ENCODE results near the gene PCSK9. TPM values are rescaled to one million over a fixed set of nuclear protein-coding genes. Genes with fewer than 3 reads are reported as not detected.

Gene PCSK9
- not detected for total RNA-seq
- not detected for polyA plus RNA-seq (2013, experiment 1 of 2)
- polyA plus RNA-seq (2013, experiment 2 of 2), result 0.10 TPM
- total RNA-seq, result 0 to 0.12 (median 0) reads per million in 172 experiments

GRCh38 chr1:55039342-55040082 lies at the start of gene PCSK9:
PCSK9 (plus strand) TSS chr1:55039548; CDS start chr1:55039838, 290 bp downstream.
- H3K36me3 ChIP-seq (ENCODE audit: insufficient read depth, low read length), result no peaks in the 10 kb centered on the region
- intact Hi-C loops (cut with DNase I, micrococcal nuclease), result no loop called here
- CTCF ChIA-PET, result no interaction called here

GRCh38 chr1:54989968-54990810 lies 49.2 kb upstream of the PCSK9 start:
- DNase-seq, result no peak
- H3K9me3 ChIP-seq (ENCODE audit: control insufficient read depth in 1 of 2, insufficient read depth in 1 of 2, low read length in 2 of 2), result no peaks in the 10 kb centered on the region
- no peaks in the 10 kb centered on the region for H3K9me3 Mint-ChIP-seq
- H3K36me3 Mint-ChIP-seq (ENCODE audit: low read depth), result no peaks in the 10 kb centered on the region
- H3K27ac Mint-ChIP-seq, result no peak overlapping the region
- no peak overlapping the region for H3K27ac ChIP-seq (ENCODE audit: low read depth in 1 of 2, low read length in 2 of 2)
- H3K36me3 ChIP-seq (ENCODE audit: insufficient read depth, low read length), result no peaks in the 10 kb centered on the region
- TF ChIP-seq CTCF (IDR thresholded peaks at IDR 0.05), result no peak
- ChIA-PET CTCF (no interaction called here), POLR2A (no interaction called here)
- ATAC-seq (ENCODE audit: poor library complexity), result no peak
- no peaks in the 10 kb centered on the region for H3K27me3 ChIP-seq (ENCODE audit: control insufficient read depth in 1 of 2, insufficient read depth in 2 of 2, low read length in 2 of 2)
- H3K4me1 ChIP-seq (ENCODE audit: insufficient read depth, low read length), result no peaks in the 10 kb centered on the region
- intact Hi-C loops (cut with DNase I, micrococcal nuclease), result loop anchor here in 1 of 2 experiments (10.0 kb wide), 1 partner anchor 925 kb away; no protein-coding TSS in a partner anchor
- H3K4me3 ChIP-seq (ENCODE audit: low read length), result no peak overlapping the region
- H3K4me3 Mint-ChIP-seq, result no peak overlapping the region
- peaks cover 4% of the 10 kb centered on the region for H3K4me1 Mint-ChIP-seq (ENCODE audit: low read depth)
- peaks cover 4% of the 10 kb centered on the region for H3K27me3 Mint-ChIP-seq

More at GRCh38 chr1:55039342-55040082, at the start of gene PCSK9:
- Histone ChIP-seq H3K4me3 (ENCODE audit: low read length) (no peak within 1 kb of the TSS), H3K9me3 (ENCODE audit: control insufficient read depth in 1 of 2, insufficient read depth in 1 of 2, low read length in 2 of 2) (peaks cover 0 to 11% of the 10 kb centered on the region in 2 experiments), H3K27me3 (ENCODE audit: control insufficient read depth in 1 of 2, insufficient read depth in 2 of 2, low read length in 2 of 2) (peaks cover 26 to 61% of the 10 kb centered on the region in 2 experiments), H3K4me1 (ENCODE audit: insufficient read depth, low read length) (no peaks in the 10 kb centered on the region), H3K27ac (ENCODE audit: low read depth in 1 of 2, low read length in 2 of 2) (no peak within 1 kb of the TSS)
- H3K27me3 Mint-ChIP-seq, result peaks cover 81% of the 10 kb centered on the region
- POLR2A ChIA-PET, result no interaction called here
- no peak for TF ChIP-seq CTCF (IDR thresholded peaks at IDR 0.05)
- H3K4me1 Mint-ChIP-seq (ENCODE audit: low read depth), result no peaks in the 10 kb centered on the region
- ATAC-seq (ENCODE audit: poor library complexity) (no peak), DNase-seq (no peak)
- no peaks in the 10 kb centered on the region for H3K36me3 Mint-ChIP-seq (ENCODE audit: low read depth)
- H3K27ac Mint-ChIP-seq, result no peak within 1 kb of the TSS
- H3K4me3 Mint-ChIP-seq, result no peak within 1 kb of the TSS
- no peaks in the 10 kb centered on the region for H3K9me3 Mint-ChIP-seq

GRCh38 chr1:54990916-54991315 lies 48.4 kb upstream of the PCSK9 start:
- TF ChIP-seq CTCF (IDR thresholded peaks at IDR 0.05), result no peak
- no peak for DNase-seq
- intact Hi-C loops (cut with DNase I, micrococcal nuclease), result loop anchor here in 1 of 2 experiments (10.0 kb wide), 1 partner anchor 926 kb away; no protein-coding TSS in a partner anchor
- peaks cover 12% of the 10 kb centered on the region for H3K27me3 Mint-ChIP-seq
- no peak overlapping the region for H3K4me3 Mint-ChIP-seq
- ChIA-PET CTCF (no interaction called here), POLR2A (no interaction called here)
- H3K4me1 Mint-ChIP-seq (ENCODE audit: low read depth), result peaks cover 11% of the 10 kb centered on the region
- Histone ChIP-seq H3K4me1 (ENCODE audit: insufficient read depth, low read length) (peaks cover 7% of the 10 kb centered on the region), H3K27ac (ENCODE audit: low read depth in 1 of 2, low read length in 2 of 2) (no peak overlapping the region), H3K9me3 (ENCODE audit: control insufficient read depth in 1 of 2, insufficient read depth in 1 of 2, low read length in 2 of 2) (peaks cover 0 to under 1% of the 10 kb centered on the region in 2 experiments), H3K36me3 (ENCODE audit: insufficient read depth, low read length) (no peaks in the 10 kb centered on the region), H3K4me3 (ENCODE audit: low read length) (no peak overlapping the region), H3K27me3 (ENCODE audit: control insufficient read depth in 1 of 2, insufficient read depth in 2 of 2, low read length in 2 of 2) (peaks cover 2 to 3% of the 10 kb centered on the region in 2 experiments)
- no peak overlapping the region for H3K27ac Mint-ChIP-seq
- no peak for ATAC-seq (ENCODE audit: poor library complexity)
- H3K36me3 Mint-ChIP-seq (ENCODE audit: low read depth), result no peaks in the 10 kb centered on the region
- no peaks in the 10 kb centered on the region for H3K9me3 Mint-ChIP-seq

Data from CD4-positive, alpha-beta T cell (primary cell).